H54 (cell line): ENCODE data around the gene NANOS3.
"Not testable (repeated sequence)": the region's sequence is repeated elsewhere in the genome, so short reads cannot be mapped to it uniquely, and the experiment has no call there.

ENCODE experiments used
- DNase-seq: peaks from one replicate; pipeline ENCODE4 v3.0.0; 2011; ENCODE audit warnings: low spot score, mixed read lengths; ENCODE audit not compliant: insufficient read length
- FAIRE-seq: peaks from 3 replicates; lab custom pipeline; 2011; peaks lifted over from hg19 to GRCh38; lab: Jason Lieb, UNC
- POLR2A ChIP-seq: IDR thresholded peaks from 2 replicates; pipeline ENCODE4 v1.6.1; 2011; ENCODE audit warnings: low read depth, mild to moderate bottlenecking, low read length

NANOS3 gene

DNA sequence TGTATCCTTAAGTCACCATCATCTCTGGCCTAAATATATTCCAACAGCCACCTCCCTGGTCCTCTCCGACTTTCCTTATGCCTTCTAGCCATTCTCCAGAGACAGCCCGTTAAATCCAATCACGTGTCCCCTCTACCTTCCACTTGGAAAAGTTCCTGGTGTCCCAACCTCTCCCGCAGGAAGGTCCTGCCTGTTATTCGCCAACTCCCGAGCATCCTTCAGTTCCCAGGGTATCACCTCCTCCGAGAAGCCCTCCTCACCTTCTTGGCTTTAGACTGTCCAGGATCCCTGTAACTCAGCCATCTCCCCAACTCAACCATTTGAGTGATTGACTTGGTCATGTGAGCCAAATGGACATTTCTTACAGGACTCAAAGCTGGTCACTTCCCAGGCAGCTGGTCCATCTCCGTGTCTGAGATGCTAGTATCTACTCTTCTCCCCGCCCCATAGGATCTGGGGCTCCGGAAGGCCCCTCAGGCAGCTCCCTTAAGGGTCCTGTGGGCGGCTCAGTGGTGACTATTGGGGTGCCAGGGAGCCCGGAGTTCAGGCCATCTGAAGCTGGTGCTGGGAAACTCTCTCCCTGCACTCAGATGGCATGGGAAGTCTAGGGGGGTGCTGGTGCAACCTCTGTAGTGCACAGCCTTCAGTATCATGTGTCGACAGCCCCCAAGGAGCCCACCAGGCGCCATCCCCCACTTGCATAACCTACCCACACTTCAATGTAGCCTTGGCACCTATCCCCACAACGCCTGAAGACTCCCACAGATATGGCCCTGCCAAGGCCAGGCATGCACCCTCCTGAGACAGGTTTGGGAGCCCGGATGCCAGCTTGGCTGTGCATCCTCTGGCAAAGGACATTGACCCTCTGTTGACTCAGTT, 27.9 kb upstream of the NANOS3 start:
- no peak for DNase-seq
- FAIRE-seq = no peak

GRCh38 chr19:13849991-13850909, 26.7 kb upstream of the NANOS3 start:
- TF ChIP-seq POLR2A = no peak; the same call in 1 of the 2 replicates
- peak; percentile 40 for DNase-seq
- FAIRE-seq = no peak

More for the DNA sequence above, 27.9 kb upstream of the NANOS3 start:
- TF ChIP-seq POLR2A = no peak

DNA sequence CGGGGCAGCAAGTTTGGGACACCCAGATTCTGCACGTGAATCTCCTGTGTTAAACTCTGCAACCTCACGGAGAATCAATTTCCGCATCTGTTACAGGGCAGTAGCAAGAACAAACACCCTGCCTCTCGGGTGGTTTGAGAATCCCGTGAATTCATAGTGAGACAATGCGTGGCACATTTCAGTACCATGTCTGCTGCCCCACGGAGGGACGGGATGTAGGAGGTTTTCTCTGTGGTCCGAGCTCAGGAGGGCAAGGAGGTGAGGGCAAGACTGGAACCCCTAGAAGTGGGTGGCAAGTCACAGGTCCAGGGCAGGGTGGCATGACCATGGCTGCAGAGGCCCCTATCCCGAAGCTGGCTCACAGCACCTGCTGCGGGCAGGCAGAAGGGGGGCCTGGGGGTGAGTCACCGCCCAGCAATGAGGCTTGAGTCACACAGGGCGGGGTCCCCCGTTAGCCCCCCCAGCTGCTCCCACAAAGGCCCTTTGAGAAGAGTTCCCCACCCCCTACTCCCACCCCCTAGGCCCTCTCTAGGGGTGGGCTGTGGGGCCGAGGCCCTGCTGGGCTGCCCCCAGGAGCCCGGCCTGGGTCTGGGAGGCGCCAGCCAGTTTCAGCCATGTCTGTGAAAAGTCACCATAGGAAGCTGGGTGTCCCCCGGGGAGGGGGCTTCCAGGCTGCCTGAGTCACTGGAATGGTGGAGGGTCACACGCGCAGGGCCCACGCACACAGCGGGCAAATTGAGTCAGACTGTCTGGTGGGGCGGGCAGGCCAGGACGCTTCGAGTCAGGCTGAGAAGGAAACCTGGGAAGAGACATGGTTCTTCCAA, 25.8 kb upstream of the NANOS3 start:
- peak; percentile 86 for DNase-seq
- peak; percentile 42 for TF ChIP-seq POLR2A
- FAIRE-seq = no peak

- DNase-seq, FAIRE-seq: not testable (repeated sequence)
These were observed 25.2 kb upstream of the NANOS3 start for GRCh38 chr19:13851734-13852114.

DNA sequence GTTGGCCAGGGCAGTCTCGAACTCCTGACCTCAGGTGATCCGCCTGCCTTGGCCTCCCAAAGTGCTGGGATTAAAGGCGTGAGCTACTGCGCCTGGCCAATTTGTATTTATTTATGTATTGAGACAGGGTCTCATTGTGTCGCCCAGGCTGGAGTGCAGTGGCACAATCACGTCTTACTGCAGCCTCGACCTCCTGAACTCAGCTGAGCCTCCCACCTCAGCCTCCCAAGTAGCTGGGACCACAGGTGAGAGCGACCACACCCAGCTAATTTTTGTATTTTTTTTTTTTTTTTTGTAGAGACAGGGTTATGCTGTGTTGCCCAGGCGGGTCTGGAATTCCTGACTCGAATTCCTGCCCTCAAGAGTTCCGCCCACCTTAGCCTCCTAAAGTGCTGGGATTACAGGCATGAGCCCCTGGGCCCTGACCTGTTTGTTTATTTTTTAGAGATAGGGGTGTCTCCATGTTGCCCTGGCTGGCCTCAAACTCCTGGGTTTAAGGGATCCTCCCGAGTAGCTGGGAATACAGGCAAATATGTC, 24.7 kb upstream of the NANOS3 start:
- FAIRE-seq, DNase-seq: not testable (repeated sequence)

- no peak for FAIRE-seq
- no peak for TF ChIP-seq POLR2A
These were observed 20.4 kb upstream of the NANOS3 start for GRCh38 chr19:13856497-13856896.

GRCh38 chr19:13859361-13859880, 17.5 kb upstream of the NANOS3 start:
- no peak for DNase-seq
- no peak for FAIRE-seq
- no peak for TF ChIP-seq POLR2A

More at GRCh38 chr19:13856497-13856896, 20.4 kb upstream of the NANOS3 start:
- DNase-seq = no peak

DNA sequence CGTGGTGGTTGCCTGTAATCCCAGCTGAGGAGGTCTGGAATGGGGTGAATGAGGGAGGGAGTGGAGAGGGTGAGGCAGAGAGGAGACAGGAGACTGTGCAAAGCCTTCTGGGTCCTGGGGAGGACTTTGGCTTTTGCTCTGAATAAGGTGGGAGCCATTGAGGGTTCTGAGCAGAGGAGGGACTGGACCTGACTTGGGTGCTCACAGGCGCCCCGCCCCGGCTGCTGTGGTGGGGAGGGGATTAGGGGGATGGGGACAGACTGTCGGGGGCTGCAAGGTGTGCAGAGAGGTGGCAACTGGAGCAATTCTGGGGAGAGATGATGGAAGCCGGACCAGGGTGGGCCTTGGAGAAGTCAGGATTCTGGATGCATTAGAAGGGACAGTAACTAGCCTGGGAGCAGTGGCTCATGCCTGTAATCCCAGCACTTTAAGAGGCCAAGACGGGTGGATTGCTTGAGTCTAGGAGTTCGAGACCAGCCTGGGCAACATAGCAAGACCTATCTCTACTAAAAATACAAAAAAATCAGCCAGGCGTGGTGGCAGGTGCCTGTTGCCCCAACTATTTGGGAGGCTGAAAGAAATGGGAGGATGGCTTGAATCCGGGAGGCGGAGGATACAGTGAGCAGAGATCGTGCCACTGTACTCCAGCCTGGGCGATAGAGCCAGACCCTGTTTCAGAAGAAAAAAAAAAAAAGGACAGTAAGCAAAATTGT, 16.1 kb upstream of the NANOS3 start:
- FAIRE-seq (no peak), DNase-seq (no peak)
- TF ChIP-seq POLR2A = no peak

GRCh38 chr19:13861392-13861713, 15.6 kb upstream of the NANOS3 start:
- FAIRE-seq = no peak
- no peak for TF ChIP-seq POLR2A
- DNase-seq = no peak

GRCh38 chr19:13861714-13862531, 15.0 kb upstream of the NANOS3 start:
- peak; percentile 28; the same call in 1 of the 2 replicates for TF ChIP-seq POLR2A
- DNase-seq = peak; percentile 95

DNA sequence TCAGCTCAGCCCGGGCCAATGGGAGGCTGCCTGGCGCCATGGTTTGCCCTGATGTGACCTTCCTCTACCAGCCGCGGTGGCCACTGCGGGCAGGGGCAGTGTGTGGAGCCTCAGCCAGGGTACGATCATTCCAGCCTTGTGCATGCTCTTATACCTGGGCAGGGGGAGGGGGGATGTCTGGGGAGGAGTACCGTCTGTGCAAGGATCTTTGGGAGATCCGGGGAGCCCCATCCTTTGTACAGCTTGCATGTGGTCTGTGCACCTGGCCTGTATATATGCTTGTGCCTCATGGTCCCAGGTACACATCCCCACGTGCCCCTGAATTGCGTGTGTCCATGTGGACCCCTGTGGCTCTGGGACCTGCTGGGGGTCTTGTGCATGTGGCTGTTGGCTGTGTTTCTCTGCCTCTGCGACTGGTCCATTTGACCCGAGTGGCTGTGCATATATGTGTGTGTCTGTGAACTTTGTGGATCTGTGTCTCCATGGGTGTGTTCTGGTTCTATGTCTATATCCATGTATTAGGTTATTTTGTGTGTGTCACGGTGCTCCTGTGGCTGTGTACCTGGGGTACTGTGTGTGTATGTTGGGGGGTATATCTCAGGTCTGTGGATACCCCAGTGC, 12.8 kb upstream of the NANOS3 start:
- FAIRE-seq (no peak), DNase-seq (no peak)
- TF ChIP-seq POLR2A = no peak

More at GRCh38 chr19:13861714-13862531, 15.0 kb upstream of the NANOS3 start:
- no peak for FAIRE-seq
